PFSK-1 (cell line): ENCODE data around the gene CYB561D1.
A peak's percentile ranks its signal among the peaks of the same experiment; 100 is the strongest.

Source experiments
- FOXP2 ChIP-seq: optimal IDR thresholded peaks from 2 replicates; pipeline ENCODE3; 2011; ENCODE audit warnings: borderline replicate concordance, control low read depth, inconsistent platforms; ENCODE audit not compliant: insufficient read depth; ENCODE audit errors: extremely low read length, extremely low read depth
- POLR2AphosphoS5 ChIP-seq: IDR thresholded peaks from 2 replicates; pipeline ENCODE4 v1.6.1; 2012; ENCODE audit warnings: low read depth, mild to moderate bottlenecking, control low read depth, low read length, moderate library complexity
- REST ChIP-seq, 2 experiments: IDR thresholded peaks; 2 replicates each; pipeline versions ENCODE4 v1.6.1 to v1.8.0; 2011 to 2012; ENCODE audit warnings: low read depth in 2 of 2, low read length in 2 of 2, control low read depth in 1 of 2, inconsistent platforms in 1 of 2, mild to moderate bottlenecking in 1 of 2, moderate library complexity in 1 of 2; ENCODE audit not compliant: insufficient read depth in 1 of 2
- SIN3A ChIP-seq: IDR thresholded peaks from 2 replicates; pipeline ENCODE4 v1.6.1; 2012; ENCODE audit warnings: mild to moderate bottlenecking, low read length, moderate library complexity, borderline replicate concordance; ENCODE audit not compliant: insufficient read depth
- TAF1 ChIP-seq: IDR thresholded peaks from 2 replicates; pipeline ENCODE4 v1.6.1; 2012; ENCODE audit warnings: low read length, control low read depth, borderline replicate concordance; ENCODE audit not compliant: insufficient read depth

CYB561D1 gene

GRCh38 chr1:109547463-109548320 lies 53.8 kb downstream of the CYB561D1 start:
- no peak for TF ChIP-seq REST (IDR thresholded peaks at IDR 0.05; ENCODE audit: insufficient read depth in 1 of 2, low read depth in 2 of 2, low read length in 2 of 2)
- TF ChIP-seq SIN3A, result 0 out of 2 replicates have a peak, but pooled peaks have one; percentile 8

GRCh38 chr1:109548321-109549267 lies 54.7 kb downstream of the CYB561D1 start, which contains the start of gene GNAI3:
Gene GNAI3 (plus strand): TSS chr1:109548615. CDS start chr1:109548721, 106 bp downstream.
- TF ChIP-seq SIN3A (0 out of 2 replicates have a peak, but pooled peaks have one; percentile 53), REST (IDR thresholded peaks at IDR 0.05; ENCODE audit: insufficient read depth in 1 of 2, low read depth in 2 of 2, low read length in 2 of 2) (0 out of 4 replicates have a peak, but pooled peaks of 1 of the 2 experiments have one; percentile 23), FOXP2 (no peak), TAF1 (peak; percentile 59), POLR2AphosphoS5 (peak; percentile 90)
